Epithelial cell of esophagus (primary cell): Measurements from ENCODE around the gene SH3GL2.

Experiments
- DNase-seq: peaks from one replicate; pipeline ENCODE4 v3.0.0; 2010; ENCODE audit warnings: low read depth
- H3K4me3 ChIP-seq: 2 replicates; pipeline ENCODE4 v1.5.1; 2011; ENCODE audit warnings: mild to moderate bottlenecking, low read length, control low read depth
- CTCF ChIP-seq: IDR thresholded peaks from 2 replicates; pipeline ENCODE4 v1.5.1; 2011; ENCODE audit warnings: low read depth, mild to moderate bottlenecking, low read length, control low read depth, inconsistent platforms; ENCODE audit not compliant: insufficient read depth; ENCODE audit errors: missing control alignments

SH3GL2 gene

GRCh38 chr9:17793713-17794622 is 215.1 kb downstream of the SH3GL2 start:
- no peak for TF ChIP-seq CTCF
- H3K4me3 ChIP-seq: no peak overlapping the region
- peak; percentile 11 for DNase-seq

- TF ChIP-seq CTCF: no peak
- no peak overlapping the region for H3K4me3 ChIP-seq
- DNase-seq: no peak
Observed at GRCh38 chr9:17795744-17796143, 216.9 kb downstream of the SH3GL2 start.

- no peak for TF ChIP-seq CTCF
- peak; percentile 10 for DNase-seq
- no peak overlapping the region for H3K4me3 ChIP-seq
Observed at GRCh38 chr9:17799369-17799768, 220.5 kb downstream of the SH3GL2 start.

- H3K4me3 ChIP-seq: no peak overlapping the region
- TF ChIP-seq CTCF: no peak
- DNase-seq: no peak
Observed at GRCh38 chr9:17800418-17800817, 221.6 kb downstream of the SH3GL2 start.

GRCh38 chr9:17802249-17802857 is 223.5 kb downstream of the SH3GL2 start:
- DNase-seq: peak; percentile 24
- H3K4me3 ChIP-seq: no peak overlapping the region
- TF ChIP-seq CTCF: peak; percentile 54

GRCh38 chr9:17807613-17808282 is 228.9 kb downstream of the SH3GL2 start:
- H3K4me3 ChIP-seq: no peak overlapping the region
- DNase-seq: no peak
- TF ChIP-seq CTCF: no peak
